SK-N-SH (cell line): ENCODE data around the gene CLEC16A. TPM values are rescaled to one million over a fixed set of nuclear protein-coding genes. Genes with fewer than 3 reads are reported as not detected.

Source experiments
- CTCF ChIA-PET: fragments of 300-600, 350-600 bp; formaldehyde crosslinking; extraction: SDS; loops from one replicate; lab custom pipeline; 2021; lab: Yijun Ruan, JAX
- POLR2A ChIA-PET: fragments of 350-600 bp; sonication (Branson Sonifier 250); formaldehyde crosslinking; extraction: SDS; loops from one replicate; lab custom pipeline; 2020; ENCODE audit warnings: antibody characterized with exemption, inconsistent platforms; lab: Yijun Ruan, JAX
- DNase-seq: peaks from one replicate; pipeline ENCODE4 v3.0.0; 2012
- H2AFZ ChIP-seq: fragments of 200-600 bp; sonication (generic); 2 replicates; pipeline ENCODE4 v1.8.1; 2016; ENCODE audit warnings: antibody characterized with exemption, mild to moderate bottlenecking, low read depth
- H3F3A ChIP-seq: fragments of 200-600 bp; sonication (generic); replicated peaks from 2 replicates; pipeline ENCODE3; 2016; ENCODE audit warnings: antibody characterized with exemption, mild to moderate bottlenecking; ENCODE audit not compliant: insufficient read depth
- H3K27ac ChIP-seq, 2 experiments: fragments of 200-500 bp in 1 of 2; fragments of 200-600 bp in 1 of 2; sonication (Bioruptor generic) in 1 of 2; sonication (generic), shearing (Covaris generic) in 1 of 2; 2 replicates each; pipeline versions ENCODE4 v1.5.1 to v1.6.1; 2014 to 2016; ENCODE audit warnings: low read depth in 2 of 2, inconsistent platforms in 1 of 2, low read length in 1 of 2, mild to moderate bottlenecking in 1 of 2, mixed read lengths in 1 of 2
- H3K27me3 ChIP-seq: fragments of 200-600 bp; sonication (generic), shearing (Covaris generic); 2 replicates; pipeline ENCODE4 v1.6.1; 2016; ENCODE audit warnings: mixed run types; ENCODE audit not compliant: insufficient read depth
- H3K36me3 ChIP-seq, 2 experiments: fragments of 200-500 bp in 1 of 2; fragments of 200-600 bp in 1 of 2; sonication (Bioruptor generic) in 1 of 2; sonication (generic) in 1 of 2; replicated peaks in 1 of 2; 2 replicates each; pipeline versions ENCODE3 to v1.5.1; 2014 to 2016; ENCODE audit warnings: low read length in 1 of 2, mild to moderate bottlenecking in 1 of 2; ENCODE audit not compliant: insufficient read depth in 2 of 2, control insufficient read depth in 1 of 2
- H3K4me1 ChIP-seq, 2 experiments: fragments of 200-500 bp in 1 of 2; fragments of 200-600 bp in 1 of 2; sonication (Bioruptor generic) in 1 of 2; sonication (generic), shearing (Covaris generic) in 1 of 2; 2 replicates each; pipeline versions ENCODE4 v1.5.1 to v1.6.1; 2014 to 2016; ENCODE audit warnings: low read depth in 1 of 2, low read length in 1 of 2, mixed run types in 1 of 2; ENCODE audit not compliant: insufficient read depth in 2 of 2, control insufficient read depth in 1 of 2
- H3K4me2 ChIP-seq: fragments of 200-600 bp; sonication (generic), shearing (Covaris generic); 2 replicates; pipeline ENCODE4 v1.6.1; 2017; ENCODE audit warnings: mixed run types
- H3K4me3 ChIP-seq, 2 experiments: fragments of 200-500 bp in 1 of 2; fragments of 200-600 bp in 1 of 2; sonication (Bioruptor generic) in 1 of 2; sonication (generic), shearing (Covaris generic) in 1 of 2; 2 replicates each; pipeline versions ENCODE4 v1.5.1 to v1.8.1; 2014 to 2016; ENCODE audit warnings: low read depth in 2 of 2, inconsistent platforms in 1 of 2, low read length in 1 of 2, mild to moderate bottlenecking in 1 of 2, mixed read lengths in 1 of 2, moderate library complexity in 1 of 2
- H3K79me2 ChIP-seq: fragments of 200-600 bp; sonication (generic); 2 replicates; pipeline ENCODE4 v1.8.1; 2017; ENCODE audit warnings: mild to moderate bottlenecking; ENCODE audit not compliant: insufficient read depth
- H3K9ac ChIP-seq: fragments of 200-600 bp; sonication (generic); 2 replicates; pipeline ENCODE4 v1.6.1; 2017; ENCODE audit warnings: mixed run types
- H3K9me2 ChIP-seq: fragments of 200-600 bp; sonication (generic); 2 replicates; pipeline ENCODE4 v1.6.1; 2017; ENCODE audit warnings: mixed run types
- H3K9me3 ChIP-seq: fragments of 200-600 bp; sonication (generic); 2 replicates; pipeline ENCODE4 v1.6.1; 2017; ENCODE audit warnings: mixed run types, mild to moderate bottlenecking, moderate library complexity
- H4K20me1 ChIP-seq: fragments of 200-600 bp; sonication (generic); 2 replicates; pipeline ENCODE4 v1.6.1; 2017; ENCODE audit warnings: mild to moderate bottlenecking, mixed run types; ENCODE audit not compliant: insufficient read depth
- CHD2 ChIP-seq: fragments of 150-350 bp; IDR thresholded peaks from 2 replicates; pipeline ENCODE4 v1.6.1; 2018; ENCODE audit warnings: low read length; ENCODE audit not compliant: partially characterized antibody
- ELF1 ChIP-seq: IDR thresholded peaks from 2 replicates; pipeline ENCODE4 v1.4.0; 2012
- EZH2phosphoT487 ChIP-seq: fragments of 200-600 bp; sonication (generic); IDR thresholded peaks from 2 replicates; pipeline ENCODE4 v1.6.1; 2017; ENCODE audit warnings: low read depth, mixed run types, mild to moderate bottlenecking, antibody characterized with exemption, moderate library complexity, borderline replicate concordance
- FOSL2 ChIP-seq: IDR thresholded peaks from 2 replicates; pipeline ENCODE4 v1.4.0; 2012; ENCODE audit warnings: low read depth, mild to moderate bottlenecking, moderate library complexity, borderline replicate concordance
- FOXJ3 ChIP-seq: sonication (generic); formaldehyde crosslinking; IDR thresholded peaks from 2 replicates; pipeline ENCODE4 v1.5.1; 2020; ENCODE audit warnings: mild to moderate bottlenecking, missing genetic modification reagents
- FOXM1 ChIP-seq: IDR thresholded peaks from 2 replicates; pipeline ENCODE4 v1.4.0; 2012; ENCODE audit warnings: low read depth, mild to moderate bottlenecking
- GABPA ChIP-seq: IDR thresholded peaks from 2 replicates; pipeline ENCODE4 v1.4.0; 2012; ENCODE audit warnings: low read depth, mild to moderate bottlenecking
- GATA2 ChIP-seq: sonication (generic); formaldehyde crosslinking; IDR thresholded peaks from 2 replicates; pipeline ENCODE4 v1.5.0; 2020; ENCODE audit warnings: mild to moderate bottlenecking, missing genetic modification reagents
- MAX ChIP-seq: IDR thresholded peaks from 2 replicates; pipeline ENCODE4 v1.4.0; 2012; ENCODE audit warnings: low read depth
- MEF2A ChIP-seq: IDR thresholded peaks from 2 replicates; pipeline ENCODE4 v1.4.0; 2012; ENCODE audit warnings: low read depth, borderline replicate concordance
- NFIC ChIP-seq: IDR thresholded peaks from 2 replicates; pipeline ENCODE4 v1.4.0; 2012; ENCODE audit warnings: borderline replicate concordance
- NRF1 ChIP-seq: IDR thresholded peaks from 2 replicates; pipeline ENCODE4 v1.6.1; 2012; ENCODE audit warnings: low read depth, mild to moderate bottlenecking, low read length
- POLR2AphosphoS5 ChIP-seq: IDR thresholded peaks from 2 replicates; pipeline ENCODE4 v1.6.1; 2012; ENCODE audit warnings: low read depth, low read length
- RAD21 ChIP-seq: IDR thresholded peaks from 2 replicates; pipeline ENCODE4 v1.6.1; 2012; ENCODE audit warnings: mild to moderate bottlenecking, low read length
- RCOR1 ChIP-seq: fragments of 150-350 bp; IDR thresholded peaks from 2 replicates; pipeline ENCODE4 v1.6.1; 2017; ENCODE audit warnings: antibody characterized with exemption, low read length
- RFX5 ChIP-seq: IDR thresholded peaks from 2 replicates; pipeline ENCODE4 v1.6.1; 2012; ENCODE audit warnings: mild to moderate bottlenecking, improper control_type of control experiment, low read length
- TEAD4 ChIP-seq: IDR thresholded peaks from 2 replicates; pipeline ENCODE4 v1.4.0; 2012; ENCODE audit warnings: mild to moderate bottlenecking, borderline replicate concordance; ENCODE audit not compliant: insufficient read depth
- YY1 ChIP-seq: IDR thresholded peaks from 2 replicates; pipeline ENCODE4 v1.4.0; 2012; ENCODE audit warnings: low read depth, mild to moderate bottlenecking
- WGBS: methylation state at CpG from one replicate; pipeline ENCODE4 v1.1.6; 2017; ENCODE audit warnings: low lambda C conversion rate; 5-methylcytosine and 5-hydroxymethylcytosine counted together
- polyA plus RNA-seq, 3 experiments: library from polyadenylated mRNA; depleted of rRNA; stranded (reverse); fragments of >200 nt; gene quantifications; 2 replicates each; pipeline ENCODE4 v1.2.3, GENCODE V29; 2012
- TF ChIP-seq, protein P1 (sequence below): fragments of 200-600 bp; sonication (generic); IDR thresholded peaks from 2 replicates; pipeline ENCODE4 v1.6.1; 2017; ENCODE audit warnings: antibody characterized with exemption, mild to moderate bottlenecking, moderate library complexity
- TF ChIP-seq, protein P2 (sequence below): IDR thresholded peaks from 2 replicates; pipeline ENCODE4; 2012

CLEC16A gene
- polyA plus RNA-seq, 1 of the 3 experiments (the other 2 are of a cell fraction): 13.7 TPM

DNA sequence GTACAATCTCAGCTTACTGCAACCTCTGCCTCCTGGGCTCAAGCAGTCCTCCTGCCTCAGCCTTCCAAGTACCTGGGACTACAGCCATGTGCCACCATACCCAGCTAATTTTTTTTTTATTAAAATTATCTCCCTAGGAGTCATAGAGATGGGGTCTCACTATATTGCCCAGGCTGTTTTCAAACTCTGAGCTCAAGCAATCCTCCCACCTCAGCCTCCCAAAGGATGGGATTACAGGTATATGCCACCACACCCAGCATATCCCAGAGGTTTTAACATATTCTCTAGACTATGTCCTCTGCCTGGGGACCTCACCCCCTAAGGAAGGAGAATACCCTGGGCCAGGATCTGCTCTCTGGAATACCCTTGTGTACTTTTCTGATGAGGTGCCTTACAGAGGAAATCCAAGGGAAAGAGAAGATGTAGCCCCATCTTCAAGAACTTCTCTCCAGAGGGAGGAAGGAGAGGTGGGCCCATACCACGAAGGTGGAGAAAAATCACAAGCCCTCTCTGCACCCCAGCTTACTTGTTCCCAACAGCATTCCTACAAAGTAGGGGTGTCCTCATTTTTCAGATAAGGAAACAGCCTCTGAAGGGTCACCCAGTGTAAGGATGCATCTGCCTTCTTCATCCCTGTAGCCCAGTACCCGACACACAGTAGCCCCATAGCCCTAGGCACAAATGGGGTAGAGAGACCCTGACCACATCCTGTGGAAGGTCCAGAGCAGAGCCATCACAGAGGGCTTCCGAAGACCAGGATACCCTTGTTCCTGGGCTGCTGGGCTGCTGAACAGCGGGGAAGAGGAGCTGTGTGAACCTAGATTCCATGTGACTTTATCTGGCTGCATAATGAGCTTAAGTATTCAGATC, 160.0 kb downstream of the CLEC16A start:
- H2AFZ ChIP-seq: no peak overlapping the region
- no peak for TF ChIP-seq MAX
- no peak for TF ChIP-seq TEAD4
- no peak for TF ChIP-seq NRF1
- TF ChIP-seq RFX5: no peak
- no peak for TF ChIP-seq EZH2phosphoT487
- TF ChIP-seq CHD2: no peak
- no peak for TF ChIP-seq GATA2 (CRISPR knock-in tag)
- TF ChIP-seq ELF1: no peak
- no peak for TF ChIP-seq MEF2A
- no peak for TF ChIP-seq NFIC
- no peak for TF ChIP-seq POLR2AphosphoS5
- TF ChIP-seq GABPA: no peak
- TF ChIP-seq, protein P1, sequence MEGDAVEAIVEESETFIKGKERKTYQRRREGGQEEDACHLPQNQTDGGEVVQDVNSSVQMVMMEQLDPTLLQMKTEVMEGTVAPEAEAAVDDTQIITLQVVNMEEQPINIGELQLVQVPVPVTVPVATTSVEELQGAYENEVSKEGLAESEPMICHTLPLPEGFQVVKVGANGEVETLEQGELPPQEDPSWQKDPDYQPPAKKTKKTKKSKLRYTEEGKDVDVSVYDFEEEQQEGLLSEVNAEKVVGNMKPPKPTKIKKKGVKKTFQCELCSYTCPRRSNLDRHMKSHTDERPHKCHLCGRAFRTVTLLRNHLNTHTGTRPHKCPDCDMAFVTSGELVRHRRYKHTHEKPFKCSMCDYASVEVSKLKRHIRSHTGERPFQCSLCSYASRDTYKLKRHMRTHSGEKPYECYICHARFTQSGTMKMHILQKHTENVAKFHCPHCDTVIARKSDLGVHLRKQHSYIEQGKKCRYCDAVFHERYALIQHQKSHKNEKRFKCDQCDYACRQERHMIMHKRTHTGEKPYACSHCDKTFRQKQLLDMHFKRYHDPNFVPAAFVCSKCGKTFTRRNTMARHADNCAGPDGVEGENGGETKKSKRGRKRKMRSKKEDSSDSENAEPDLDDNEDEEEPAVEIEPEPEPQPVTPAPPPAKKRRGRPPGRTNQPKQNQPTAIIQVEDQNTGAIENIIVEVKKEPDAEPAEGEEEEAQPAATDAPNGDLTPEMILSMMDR: no peak
- no peak for TF ChIP-seq FOXM1
- no peak for TF ChIP-seq YY1
- no peak for TF ChIP-seq FOSL2
- TF ChIP-seq, protein P2, sequence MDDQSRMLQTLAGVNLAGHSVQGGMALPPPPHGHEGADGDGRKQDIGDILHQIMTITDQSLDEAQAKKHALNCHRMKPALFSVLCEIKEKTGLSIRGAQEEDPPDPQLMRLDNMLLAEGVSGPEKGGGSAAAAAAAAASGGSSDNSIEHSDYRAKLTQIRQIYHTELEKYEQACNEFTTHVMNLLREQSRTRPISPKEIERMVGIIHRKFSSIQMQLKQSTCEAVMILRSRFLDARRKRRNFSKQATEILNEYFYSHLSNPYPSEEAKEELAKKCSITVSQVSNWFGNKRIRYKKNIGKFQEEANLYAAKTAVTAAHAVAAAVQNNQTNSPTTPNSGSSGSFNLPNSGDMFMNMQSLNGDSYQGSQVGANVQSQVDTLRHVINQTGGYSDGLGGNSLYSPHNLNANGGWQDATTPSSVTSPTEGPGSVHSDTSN: no peak
- no peak for TF ChIP-seq RAD21
- no peak for TF ChIP-seq RCOR1
- no peak for TF ChIP-seq FOXJ3 (CRISPR knock-in tag)
- H4K20me1 ChIP-seq: no peaks in the 10 kb centered on the region
- no peaks in the 10 kb centered on the region for H3K27me3 ChIP-seq
- no peak for DNase-seq
- peaks cover 20 to 26% of the 10 kb centered on the region in 2 experiments for H3K4me1 ChIP-seq
- peaks cover 25% of the 10 kb centered on the region for H3F3A ChIP-seq
- H3K9me2 ChIP-seq: no peaks in the 10 kb centered on the region
- H3K4me2 ChIP-seq: peak overlapping the region; percentile 53
- 66% methylated on average over 3 of the region's 4 CpGs for WGBS
- CTCF ChIA-PET: interaction anchor here (1.0 to 1.4 kb wide), 7 partner anchors 10 to 153 kb away, joined by 3 to 4 read pairs (median 3); no protein-coding TSS in a partner anchor
- H3K79me2 ChIP-seq: no peaks in the 10 kb centered on the region
- 0 out of 2 replicates have a peak overlapping the region, but pooled peaks have one; percentile 23 for H3K9ac ChIP-seq
- no peaks in the 10 kb centered on the region for H3K36me3 ChIP-seq
- no peaks in the 10 kb centered on the region for H3K9me3 ChIP-seq
- peak overlapping the region; percentile 23 to 63; a peak in 3 of 4 replicates for H3K27ac ChIP-seq
- no peak overlapping the region for H3K4me3 ChIP-seq
- POLR2A ChIA-PET: interaction anchor here (1.0 kb wide), 1 partner anchor 152 kb away, joined by 4 read pairs; the partner anchor contains the start of gene SOCS1
